Glomerular endothelial cell (primary cell): Measurements from ENCODE around the gene DENND1A. TPM values are rescaled to one million over a fixed set of nuclear protein-coding genes. Genes with fewer than 3 reads are reported as not detected.

Source experiments
- DNase-seq: peaks from one replicate; pipeline ENCODE4 v3.0.0-alpha.2; 2011; ENCODE audit warnings: low read depth, low spot score; ENCODE audit errors: extremely low read depth
- total RNA-seq: library from RNA; depleted of rRNA; stranded (reverse); fragments of >200 nt; gene quantifications from 2 replicates; pipeline ENCODE4 v1.2.3, GENCODE V29; 2015

DENND1A gene
- total RNA-seq, 1 donor from 2014 or later = 18.1 TPM

GRCh38 chr9:123599781-123600180 lies 330.1 kb downstream of the DENND1A start:
- DNase-seq = no peak

GRCh38 chr9:123597876-123598556 lies 331.9 kb downstream of the DENND1A start:
- no peak for DNase-seq

GRCh38 chr9:123597048-123597447 lies 332.9 kb downstream of the DENND1A start:
- no peak for DNase-seq

GRCh38 chr9:123591283-123591682 lies 338.6 kb downstream of the DENND1A start:
- no peak for DNase-seq

- no peak for DNase-seq
Measured at GRCh38 chr9:123590499-123590898, 339.4 kb downstream of the DENND1A start.

- DNase-seq = no peak
Measured at GRCh38 chr9:123589361-123590239, 340.3 kb downstream of the DENND1A start.

- DNase-seq = no peak
Measured at GRCh38 chr9:123586275-123586674, 343.7 kb downstream of the DENND1A start.

- no peak for DNase-seq
Measured at GRCh38 chr9:123584202-123585176, 345.4 kb downstream of the DENND1A start.

GRCh38 chr9:123583646-123584045 lies 346.3 kb downstream of the DENND1A start:
- no peak for DNase-seq

- DNase-seq = no peak
Measured at GRCh38 chr9:123571240-123571639, 358.7 kb downstream of the DENND1A start.

- DNase-seq = no peak
Measured at GRCh38 chr9:123568691-123569688, 360.9 kb downstream of the DENND1A start.

GRCh38 chr9:123567013-123567412 lies 362.9 kb downstream of the DENND1A start:
- no peak for DNase-seq

GRCh38 chr9:123564652-123565051 lies 365.3 kb downstream of the DENND1A start:
- no peak for DNase-seq

GRCh38 chr9:123562844-123563346 lies 367.0 kb downstream of the DENND1A start:
- no peak for DNase-seq

- no peak for DNase-seq
Measured at GRCh38 chr9:123561046-123561445, 368.9 kb downstream of the DENND1A start.

- DNase-seq = no peak
Measured at GRCh38 chr9:123556464-123557435, 373.2 kb downstream of the DENND1A start.

GRCh38 chr9:123555646-123556045 lies 374.3 kb downstream of the DENND1A start:
- DNase-seq = no peak

GRCh38 chr9:123552530-123552929 lies 377.4 kb downstream of the DENND1A start:
- no peak for DNase-seq
